K562 (cell line): ENCODE data around the gene SCYL2. TPM values are rescaled to one million over a fixed set of nuclear protein-coding genes. Genes with fewer than 3 reads are reported as not detected.
A peak's percentile ranks its signal among the peaks of the same experiment; 100 is the strongest.

Experiments used
- CEBPB ChIP-seq: fragments of 450-650 bp; IDR thresholded peaks from 2 replicates; pipeline ENCODE4 v1.6.1; 2016; ENCODE audit warnings: missing genetic modification characterization, missing compliant biosample characterization
- DIDO1 ChIP-seq: fragments of 450-650 bp; IDR thresholded peaks from 2 replicates; pipeline ENCODE4 v1.6.1; 2016; ENCODE audit warnings: low read depth, missing biosample characterization, missing genetic modification characterization
- KLF16 ChIP-seq: IDR thresholded peaks from 2 replicates; pipeline ENCODE4 v1.6.1; 2016; ENCODE audit warnings: antibody characterized with exemption
- L3MBTL2 ChIP-seq: fragments of 450-650 bp; IDR thresholded peaks from 2 replicates; pipeline ENCODE4 v1.6.1; 2016; ENCODE audit warnings: mild to moderate bottlenecking, moderate library complexity
- RAD21 ChIP-seq, 2 experiments: fragments of 250-450 bp in 1 of 2; fragments of 450-650 bp in 1 of 2; sonication (Bioruptor Pico) in 1 of 2; formaldehyde crosslinking in 1 of 2; IDR thresholded peaks in 1 of 2; conservative IDR thresholded peaks in 1 of 2; 2 replicates each; pipeline versions ENCODE4 v1.4.0 to v1.8.0; 2020 to 2022; ENCODE audit warnings: mild to moderate bottlenecking in 2 of 2, moderate library complexity in 1 of 2
- RBM17 ChIP-seq: fragments of 200-400 bp; formaldehyde crosslinking; IDR thresholded peaks from 2 replicates; pipeline ENCODE4 v1.6.1; 2017; ENCODE audit warnings: low read depth, mild to moderate bottlenecking, low read length, borderline replicate concordance
- REST ChIP-seq, 2 experiments: fragments of 450-650 bp; formaldehyde crosslinking in 1 of 2; IDR thresholded peaks; 2 replicates each; pipeline versions ENCODE4 v1.4.0 to v1.6.1; 2014 to 2020; ENCODE audit warnings: mild to moderate bottlenecking in 2 of 2, borderline replicate concordance in 1 of 2, low read depth in 1 of 2
- SIN3B ChIP-seq: fragments of 450-650 bp; IDR thresholded peaks from 2 replicates; pipeline ENCODE4 v1.6.1; 2017; ENCODE audit warnings: low read depth, mild to moderate bottlenecking, moderate library complexity
- SIX5 ChIP-seq, 2 experiments: IDR thresholded peaks; 2 replicates each; pipeline ENCODE4 v1.6.1; 2011; ENCODE audit warnings: low read length in 2 of 2, borderline replicate concordance in 1 of 2, low read depth in 1 of 2, mild to moderate bottlenecking in 1 of 2, moderate library complexity in 1 of 2; ENCODE audit not compliant: insufficient read depth in 1 of 2
- SMAD3 ChIP-seq: fragments of 450-650 bp; formaldehyde crosslinking; conservative IDR thresholded peaks from 2 replicates; pipeline ENCODE4 v1.4.0; 2020; ENCODE audit warnings: mild to moderate bottlenecking
- SMARCB1 ChIP-seq: IDR thresholded peaks from 2 replicates; pipeline ENCODE4 v1.6.1; 2011; ENCODE audit warnings: improper control_type of control experiment, low read depth; ENCODE audit not compliant: insufficient read length
- SMC3 ChIP-seq: conservative IDR thresholded peaks from 2 replicates; pipeline ENCODE4 v1.6.1; 2011; ENCODE audit warnings: low read depth, low read length, improper control_type of control experiment; ENCODE audit not compliant: insufficient read depth
- ZFP1 ChIP-seq: fragments of 450-650 bp; formaldehyde crosslinking; IDR thresholded peaks from 2 replicates; pipeline ENCODE4 v1.4.0; 2020; ENCODE audit warnings: mild to moderate bottlenecking, mixed read lengths
- ZFX ChIP-seq: sonication (generic); formaldehyde crosslinking; IDR thresholded peaks from 2 replicates; pipeline ENCODE4 v1.8.0; 2022; ENCODE audit warnings: mild to moderate bottlenecking, missing genetic modification reagents, moderate library complexity
- ZNF316 ChIP-seq: fragments of 450-650 bp; IDR thresholded peaks from 2 replicates; pipeline ENCODE4 v1.6.1; 2016
- polyA plus RNA-seq, 8 experiments: library from polyadenylated mRNA; depleted of rRNA in 4 of 8; stranded (reverse) in 5 of 8; unstranded in 3 of 8; fragments of >200 nt; fragmentation: Nextera tagmentation in 2 of 8; fragmentation: Illumina TruSeq in 1 of 8; extraction: Ambion mirVana in 2 of 8; extraction: Trizol in 1 of 8; gene quantifications; 2 replicates each; pipeline versions ENCODE4 v1.2.1 to v1.2.3, GENCODE V29; 2011 to 2014; ENCODE audit warnings: inconsistent platforms in 1 of 8, missing spikeins in 1 of 8
- total RNA-seq, 7 experiments: library from RNA; depleted of rRNA in 6 of 7; stranded (reverse); fragments of >200 nt in 6 of 7; fragmentation: Illumina TruSeq in 2 of 7; extraction: Trizol in 2 of 7; gene quantifications; 2 replicates each; pipeline versions ENCODE4 v1.2.1 to v1.2.3, GENCODE V29; 2011 to 2021; ENCODE audit warnings: low replicate concordance in 1 of 7
- TF ChIP-seq, protein P1 (sequence below): sonication (generic); formaldehyde crosslinking; IDR thresholded peaks from 2 replicates; pipeline ENCODE4 v1.8.0; 2023; ENCODE audit warnings: mild to moderate bottlenecking, missing genetic modification reagents

Gene SCYL2
- total and polyA plus RNA-seq, 9 of the 15 experiments (the other 6 are each of a cell fraction or from before 2014, with no cell fraction given): 9.9 to 49.0 (median 32.9) TPM

- peak; percentile 59; the same call in 1 of the 2 replicates for TF ChIP-seq REST (IDR thresholded peaks at IDR 0.05; ENCODE audit: borderline replicate concordance)
- no peak for TF ChIP-seq REST (CRISPR knock-in tag; IDR thresholded peaks at IDR 0.05; ENCODE audit: low read depth)
- TF ChIP-seq RBM17: no peak
- no peak for TF ChIP-seq DIDO1 (tag)
- no peak for TF ChIP-seq SMAD3 (CRISPR knock-in tag)
- no peak for TF ChIP-seq SIX5 (IDR thresholded peaks at IDR 0.05; ENCODE audit: borderline replicate concordance in 1 of 2, insufficient read depth in 1 of 2, low read depth in 1 of 2, low read length in 2 of 2)
- 0 out of 2 replicates have a peak, but pooled peaks have one; percentile 12 for TF ChIP-seq KLF16
- no peak for TF ChIP-seq ZNF316
- TF ChIP-seq SMC3: peak; percentile 56; the same call in 1 of the 2 replicates
- no peak for TF ChIP-seq ZFP1 (CRISPR knock-in tag)
- TF ChIP-seq, protein P1, sequence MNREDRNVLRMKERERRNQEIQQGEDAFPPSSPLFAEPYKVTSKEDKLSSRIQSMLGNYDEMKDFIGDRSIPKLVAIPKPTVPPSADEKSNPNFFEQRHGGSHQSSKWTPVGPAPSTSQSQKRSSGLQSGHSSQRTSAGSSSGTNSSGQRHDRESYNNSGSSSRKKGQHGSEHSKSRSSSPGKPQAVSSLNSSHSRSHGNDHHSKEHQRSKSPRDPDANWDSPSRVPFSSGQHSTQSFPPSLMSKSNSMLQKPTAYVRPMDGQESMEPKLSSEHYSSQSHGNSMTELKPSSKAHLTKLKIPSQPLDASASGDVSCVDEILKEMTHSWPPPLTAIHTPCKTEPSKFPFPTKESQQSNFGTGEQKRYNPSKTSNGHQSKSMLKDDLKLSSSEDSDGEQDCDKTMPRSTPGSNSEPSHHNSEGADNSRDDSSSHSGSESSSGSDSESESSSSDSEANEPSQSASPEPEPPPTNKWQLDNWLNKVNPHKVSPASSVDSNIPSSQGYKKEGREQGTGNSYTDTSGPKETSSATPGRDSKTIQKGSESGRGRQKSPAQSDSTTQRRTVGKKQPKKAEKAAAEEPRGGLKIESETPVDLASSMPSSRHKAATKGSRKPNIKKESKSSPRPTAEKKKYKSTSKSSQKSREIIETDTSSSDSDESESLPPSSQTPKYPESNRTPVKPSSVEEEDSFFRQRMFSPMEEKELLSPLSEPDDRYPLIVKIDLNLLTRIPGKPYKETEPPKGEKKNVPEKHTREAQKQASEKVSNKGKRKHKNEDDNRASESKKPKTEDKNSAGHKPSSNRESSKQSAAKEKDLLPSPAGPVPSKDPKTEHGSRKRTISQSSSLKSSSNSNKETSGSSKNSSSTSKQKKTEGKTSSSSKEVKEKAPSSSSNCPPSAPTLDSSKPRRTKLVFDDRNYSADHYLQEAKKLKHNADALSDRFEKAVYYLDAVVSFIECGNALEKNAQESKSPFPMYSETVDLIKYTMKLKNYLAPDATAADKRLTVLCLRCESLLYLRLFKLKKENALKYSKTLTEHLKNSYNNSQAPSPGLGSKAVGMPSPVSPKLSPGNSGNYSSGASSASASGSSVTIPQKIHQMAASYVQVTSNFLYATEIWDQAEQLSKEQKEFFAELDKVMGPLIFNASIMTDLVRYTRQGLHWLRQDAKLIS (CRISPR knock-in tag): no peak
- TF ChIP-seq CEBPB (tag): no peak
- no peak for TF ChIP-seq ZFX (CRISPR knock-in tag)
- no peak for TF ChIP-seq SIN3B
- peak; percentile 76 to 87 for TF ChIP-seq RAD21 (CRISPR knock-in tag; conservative IDR thresholded peaks at IDR 0.05 in 1 of 2, IDR thresholded peaks at IDR 0.05 in 1 of 2)
- no peak for TF ChIP-seq SMARCB1
- no peak for TF ChIP-seq L3MBTL2
Observed at GRCh38 chr12:100234591-100235304, 32.2 kb upstream of the SCYL2 start (continued).
